GM12878 (cell line): ENCODE results near the gene UGT1A6.
"Not testable (repeated sequence)": the region's sequence is repeated elsewhere in the genome, so short reads cannot be mapped to it uniquely, and the experiment has no call there.

Experiments used
- BCL11A ChIP-seq: IDR thresholded peaks from 2 replicates; pipeline ENCODE4 v1.6.1; 2011; ENCODE audit warnings: low read depth, low read length
- EP300 ChIP-seq, 2 experiments: fragments of 150-350 bp in 1 of 2; IDR thresholded peaks; 2 replicates each; pipeline ENCODE4 v1.6.1; 2011 to 2012; ENCODE audit warnings: low read depth in 2 of 2, low read length in 2 of 2, borderline replicate concordance in 1 of 2, improper control_type of control experiment in 1 of 2, inconsistent platforms in 1 of 2; ENCODE audit not compliant: control insufficient read depth in 1 of 2
- NR2C2 ChIP-seq: IDR thresholded peaks from 2 replicates; pipeline ENCODE4 v1.6.1; 2011; ENCODE audit warnings: borderline replicate concordance, low read depth; ENCODE audit not compliant: control insufficient read depth, insufficient read length
- POLR2A ChIP-seq: IDR thresholded peaks from 2 replicates; pipeline ENCODE4 v1.6.1; 2011; ENCODE audit warnings: low read depth, mild to moderate bottlenecking, low read length
- POLR2AphosphoS5 ChIP-seq: IDR thresholded peaks from 2 replicates; pipeline ENCODE4 v1.6.1; 2011; ENCODE audit warnings: mild to moderate bottlenecking, low read length, inconsistent platforms
- RELA ChIP-seq: fragments of 450-650 bp; IDR thresholded peaks from 2 replicates; pipeline ENCODE4 v1.8.0; 2014; ENCODE audit warnings: borderline replicate concordance; ENCODE audit not compliant: partially characterized antibody
- YY1 ChIP-seq: IDR thresholded peaks from 2 replicates; pipeline ENCODE4 v1.6.1; 2011; ENCODE audit warnings: low read depth, mild to moderate bottlenecking, low read length
- TF ChIP-seq, protein P1 (sequence below): IDR thresholded peaks from 2 replicates; pipeline ENCODE4 v1.6.1; 2011; ENCODE audit warnings: low read depth, low read length, improper control_type of control experiment, borderline replicate concordance
- TF ChIP-seq, protein P2 (sequence below), 3 experiments: IDR thresholded peaks in 2 of 3; conservative IDR thresholded peaks in 1 of 3; 2 replicates each; pipeline ENCODE4 v1.5.1; 2011; ENCODE audit warnings: low read depth in 3 of 3, low read length in 3 of 3, mild to moderate bottlenecking in 3 of 3, control low read depth in 2 of 3, moderate library complexity in 2 of 3, inconsistent platforms in 1 of 3, mixed read lengths in 1 of 3; ENCODE audit not compliant: control insufficient read depth in 2 of 3, insufficient read depth in 1 of 3; ENCODE audit errors: extremely low read depth in 1 of 3

DNA sequence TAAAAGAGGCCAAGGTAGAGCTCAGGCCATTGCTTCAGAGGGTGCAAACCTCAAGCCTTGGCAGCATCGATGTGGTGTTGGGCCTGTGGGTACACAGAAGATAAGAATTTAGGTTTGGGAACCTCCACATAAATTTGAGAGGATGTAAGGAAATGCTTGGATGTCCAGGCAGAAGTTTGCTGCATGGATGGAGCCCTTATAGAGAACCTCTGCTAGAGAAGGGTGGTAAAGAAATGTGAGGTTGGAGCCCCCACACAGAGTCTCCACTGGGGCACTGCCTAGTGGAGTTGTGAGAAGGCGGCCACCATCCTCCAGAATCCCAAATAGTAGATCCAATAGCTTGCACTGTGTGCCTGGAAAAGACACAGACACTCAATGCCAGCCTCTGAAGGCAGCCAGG lies 58.0 kb downstream of the UGT1A6 start:
- TF ChIP-seq POLR2AphosphoS5; YY1; POLR2A; EP300 (IDR thresholded peaks at IDR 0.05; ENCODE audit: borderline replicate concordance in 1 of 2, control insufficient read depth in 1 of 2, low read depth in 2 of 2, low read length in 2 of 2); RELA; NR2C2; BCL11A: not testable (repeated sequence)
- TF ChIP-seq, protein P1, sequence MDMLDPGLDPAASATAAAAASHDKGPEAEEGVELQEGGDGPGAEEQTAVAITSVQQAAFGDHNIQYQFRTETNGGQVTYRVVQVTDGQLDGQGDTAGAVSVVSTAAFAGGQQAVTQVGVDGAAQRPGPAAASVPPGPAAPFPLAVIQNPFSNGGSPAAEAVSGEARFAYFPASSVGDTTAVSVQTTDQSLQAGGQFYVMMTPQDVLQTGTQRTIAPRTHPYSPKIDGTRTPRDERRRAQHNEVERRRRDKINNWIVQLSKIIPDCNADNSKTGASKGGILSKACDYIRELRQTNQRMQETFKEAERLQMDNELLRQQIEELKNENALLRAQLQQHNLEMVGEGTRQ = not testable (repeated sequence)
- TF ChIP-seq, protein P2, sequence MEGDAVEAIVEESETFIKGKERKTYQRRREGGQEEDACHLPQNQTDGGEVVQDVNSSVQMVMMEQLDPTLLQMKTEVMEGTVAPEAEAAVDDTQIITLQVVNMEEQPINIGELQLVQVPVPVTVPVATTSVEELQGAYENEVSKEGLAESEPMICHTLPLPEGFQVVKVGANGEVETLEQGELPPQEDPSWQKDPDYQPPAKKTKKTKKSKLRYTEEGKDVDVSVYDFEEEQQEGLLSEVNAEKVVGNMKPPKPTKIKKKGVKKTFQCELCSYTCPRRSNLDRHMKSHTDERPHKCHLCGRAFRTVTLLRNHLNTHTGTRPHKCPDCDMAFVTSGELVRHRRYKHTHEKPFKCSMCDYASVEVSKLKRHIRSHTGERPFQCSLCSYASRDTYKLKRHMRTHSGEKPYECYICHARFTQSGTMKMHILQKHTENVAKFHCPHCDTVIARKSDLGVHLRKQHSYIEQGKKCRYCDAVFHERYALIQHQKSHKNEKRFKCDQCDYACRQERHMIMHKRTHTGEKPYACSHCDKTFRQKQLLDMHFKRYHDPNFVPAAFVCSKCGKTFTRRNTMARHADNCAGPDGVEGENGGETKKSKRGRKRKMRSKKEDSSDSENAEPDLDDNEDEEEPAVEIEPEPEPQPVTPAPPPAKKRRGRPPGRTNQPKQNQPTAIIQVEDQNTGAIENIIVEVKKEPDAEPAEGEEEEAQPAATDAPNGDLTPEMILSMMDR (IDR thresholded peaks at IDR 0.05 in 2 of 3, conservative IDR thresholded peaks at IDR 0.05 in 1 of 3; ENCODE audit: control insufficient read depth in 2 of 3, extremely low read depth in 1 of 3, insufficient read depth in 1 of 3, low read depth in 3 of 3, low read length in 3 of 3) = not testable (repeated sequence)
